Measurements from ENCODE around the gene WNT5B.
A peak's percentile ranks its signal among the peaks of the same experiment; 100 is the strongest.

The WNT5B gene

GRCh38 chr12:1630827-1631591 lies 2.0 kb downstream of the WNT5B start:
- no peak for TF ChIP-seq CTCF (conservative IDR thresholded peaks at IDR 0.05; ENCODE audit: low read depth)
- ChIA-PET POLR2A (ENCODE audit: low non-redundant PET) (no interaction called here), CTCF (interaction anchor here (0.5 to 1.5 kb wide), 3 partner anchors 22 to 354 kb away, joined by 3 to 6 read pairs (median 5); no protein-coding TSS in a partner anchor)
- DNase-seq (ENCODE audit: low spot score) = no peak
- H3K27ac ChIP-seq = no peak overlapping the region

- DNase-seq (ENCODE audit: low spot score) = no peak
- ChIA-PET CTCF (interaction anchor here (0.5 to 2.7 kb wide), 2 partner anchors 12 to 583 kb away, joined by 3 to 17 read pairs; no protein-coding TSS in a partner anchor), POLR2A (ENCODE audit: low non-redundant PET) (no interaction called here)
Observed at GRCh38 chr12:1632702-1633101, 3.7 kb downstream of the WNT5B start.

GRCh38 chr12:1633459-1633858 lies 4.4 kb downstream of the WNT5B start:
- no peak overlapping the region for H3K27ac ChIP-seq
- POLR2A ChIA-PET (ENCODE audit: low non-redundant PET) = no interaction called here
- DNase-seq (ENCODE audit: low spot score) = no peak
- no peak for TF ChIP-seq CTCF (conservative IDR thresholded peaks at IDR 0.05; ENCODE audit: low read depth)
- CTCF ChIA-PET = interaction anchor here (2.7 kb wide), 1 partner anchor 11 kb away, joined by 17 read pairs; no protein-coding TSS in a partner anchor

More at GRCh38 chr12:1632702-1633101, 3.7 kb downstream of the WNT5B start:
- TF ChIP-seq CTCF (conservative IDR thresholded peaks at IDR 0.05; ENCODE audit: low read depth) = no peak
- H3K27ac ChIP-seq = no peak overlapping the region

GRCh38 chr12:1634149-1634548 lies 5.1 kb downstream of the WNT5B start:
- H3K27ac ChIP-seq = no peak overlapping the region
- TF ChIP-seq CTCF (conservative IDR thresholded peaks at IDR 0.05; ENCODE audit: low read depth) = no peak
- ChIA-PET POLR2A (ENCODE audit: low non-redundant PET) (no interaction called here), CTCF (interaction anchor here (0.6 to 2.7 kb wide), 16 partner anchors 9 to 949 kb away, joined by 3 to 26 read pairs (median 4); no protein-coding TSS in a partner anchor)
- DNase-seq (ENCODE audit: low spot score) = no peak

- CTCF ChIA-PET = interaction anchor here (0.6 to 2.7 kb wide), 19 partner anchors 9 to 1488 kb away, joined by 3 to 26 read pairs (median 4); no protein-coding TSS in a partner anchor
- no peak overlapping the region for H3K27ac ChIP-seq
- peak; percentile 62 for DNase-seq (ENCODE audit: low spot score)
- TF ChIP-seq CTCF (conservative IDR thresholded peaks at IDR 0.05; ENCODE audit: low read depth) = peak; percentile 72
- POLR2A ChIA-PET (ENCODE audit: low non-redundant PET) = no interaction called here
Observed at GRCh38 chr12:1634590-1635191, 5.7 kb downstream of the WNT5B start.

GRCh38 chr12:1635301-1636095 lies 6.5 kb downstream of the WNT5B start:
- TF ChIP-seq CTCF (conservative IDR thresholded peaks at IDR 0.05; ENCODE audit: low read depth) = no peak
- ChIA-PET POLR2A (ENCODE audit: low non-redundant PET) (no interaction called here), CTCF (interaction anchor here (0.7 to 2.7 kb wide), 9 partner anchors 9 to 1488 kb away, joined by 3 to 26 read pairs (median 4); no protein-coding TSS in a partner anchor)
- no peak overlapping the region for H3K27ac ChIP-seq
- no peak for DNase-seq (ENCODE audit: low spot score)

Measured in RWPE1 (cell line).